ENCODE data around the gene CCDC18. TPM values are rescaled to one million over a fixed set of nuclear protein-coding genes. Genes with fewer than 3 reads are reported as not detected.

The CCDC18 gene
- total and polyA plus RNA-seq, 2 experiments from 2014 or later: 16.3 to 47.9 TPM

DNA sequence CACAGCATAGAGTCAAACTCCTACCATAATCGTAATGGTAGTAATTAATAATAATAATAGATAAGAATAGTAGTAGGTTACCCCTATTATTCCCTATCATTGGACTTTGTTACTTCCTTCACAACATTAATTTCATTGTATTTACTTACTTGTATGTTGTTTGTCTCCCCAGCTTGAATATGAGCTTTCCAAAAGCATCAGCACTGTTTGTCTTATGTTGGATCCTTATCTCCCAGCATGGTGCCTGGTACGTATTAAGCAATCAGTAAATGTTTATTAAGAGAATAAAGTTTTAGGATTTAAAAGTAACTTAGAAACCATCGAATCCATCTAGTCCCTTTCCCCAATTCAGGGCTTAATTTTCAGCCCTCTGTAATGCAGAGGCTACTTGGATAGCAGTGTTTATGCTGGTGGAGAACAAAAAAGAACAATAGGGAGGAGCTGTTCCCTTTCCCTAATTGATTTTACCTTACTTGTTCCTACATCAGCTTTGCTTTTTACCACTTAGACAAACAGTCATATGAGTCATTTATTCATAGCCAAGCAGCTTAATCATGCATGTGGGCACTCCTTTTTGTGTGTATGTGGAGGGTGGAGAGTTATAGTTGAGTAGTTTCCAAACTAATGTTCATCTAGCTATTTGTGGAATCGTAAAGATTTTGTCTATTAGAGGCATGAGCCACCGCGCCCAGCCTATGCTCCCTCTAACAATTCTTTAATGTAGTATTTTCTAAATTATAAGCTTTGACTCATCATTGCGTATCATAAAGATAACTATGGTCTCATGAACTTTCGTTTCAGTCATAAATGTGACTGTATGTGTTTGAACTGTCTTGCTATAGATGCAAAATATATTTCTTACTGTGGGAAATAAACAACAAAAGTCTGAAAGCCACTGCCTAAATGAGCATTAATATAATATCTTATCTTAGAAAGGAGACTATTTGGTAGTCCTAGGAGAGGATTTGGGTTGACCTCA lies 144.3 kb downstream of the CCDC18 start:
- Mint-ChIP-seq H3K4me1 (peaks cover 7% of the 10 kb centered on the region; the same call in 2 of the 3 replicates), H3K36me3 (ENCODE audit: low read depth) (peaks cover 4% of the 10 kb centered on the region; the same call in 2 of the 3 replicates), H3K4me3 (no peak overlapping the region), H3K27ac (no peak overlapping the region), H3K9me3 (peaks cover 10% of the 10 kb centered on the region; the same call in 2 of the 3 replicates), H3K27me3 (ENCODE audit: insufficient read depth, low read depth, poor library complexity) (no peaks in the 10 kb centered on the region)
- Histone ChIP-seq H3K4me2 (no peak overlapping the region), H3K27ac (ENCODE audit: low read depth) (no peak overlapping the region), H3F3A (replicated peaks; ENCODE audit: low read depth) (no peaks in the 10 kb centered on the region), H2AFZ (no peak overlapping the region), H4K20me1 (replicated peaks; ENCODE audit: insufficient read depth) (no peaks in the 10 kb centered on the region), H3K4me3 (no peak overlapping the region), H3K4me1 (ENCODE audit: insufficient read depth) (0 out of 2 replicates have a peak, but pooled peaks cover 2% of the 10 kb centered on the region), H3K27me3 (ENCODE audit: insufficient read depth) (no peaks in the 10 kb centered on the region), H3K36me3 (ENCODE audit: insufficient read depth) (no peaks in the 10 kb centered on the region), H3K9me2 (ENCODE audit: insufficient read depth) (no peaks in the 10 kb centered on the region; the same call in 1 of the 2 replicates), H3K79me2 (replicated peaks; ENCODE audit: insufficient read depth) (no peaks in the 10 kb centered on the region)
- DNase-seq (ENCODE audit: low spot score) (no peak), ATAC-seq (no peak)
- TF ChIP-seq STAT1 (IDR thresholded peaks at IDR 0.05; ENCODE audit: unreplicated experiment) (no peak), POLR2AphosphoS5 (IDR thresholded peaks at IDR 0.05; ENCODE audit: low read depth) (no peak), EZH2 (IDR thresholded peaks at IDR 0.05; ENCODE audit: low read depth, unreplicated experiment) (no peak), EZH2phosphoT487 (IDR thresholded peaks at IDR 0.05; ENCODE audit: unreplicated experiment) (no peak), ZNF331 (CRISPR knock-in tag; IDR thresholded peaks at IDR 0.05; ENCODE audit: low read depth) (no peak), JUNB (IDR thresholded peaks at IDR 0.05; ENCODE audit: unreplicated experiment) (no peak)
- TF ChIP-seq, protein P1, sequence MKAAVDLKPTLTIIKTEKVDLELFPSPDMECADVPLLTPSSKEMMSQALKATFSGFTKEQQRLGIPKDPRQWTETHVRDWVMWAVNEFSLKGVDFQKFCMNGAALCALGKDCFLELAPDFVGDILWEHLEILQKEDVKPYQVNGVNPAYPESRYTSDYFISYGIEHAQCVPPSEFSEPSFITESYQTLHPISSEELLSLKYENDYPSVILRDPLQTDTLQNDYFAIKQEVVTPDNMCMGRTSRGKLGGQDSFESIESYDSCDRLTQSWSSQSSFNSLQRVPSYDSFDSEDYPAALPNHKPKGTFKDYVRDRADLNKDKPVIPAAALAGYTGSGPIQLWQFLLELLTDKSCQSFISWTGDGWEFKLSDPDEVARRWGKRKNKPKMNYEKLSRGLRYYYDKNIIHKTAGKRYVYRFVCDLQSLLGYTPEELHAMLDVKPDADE (IDR thresholded peaks at IDR 0.05): no peak
- TF ChIP-seq, protein P2, sequence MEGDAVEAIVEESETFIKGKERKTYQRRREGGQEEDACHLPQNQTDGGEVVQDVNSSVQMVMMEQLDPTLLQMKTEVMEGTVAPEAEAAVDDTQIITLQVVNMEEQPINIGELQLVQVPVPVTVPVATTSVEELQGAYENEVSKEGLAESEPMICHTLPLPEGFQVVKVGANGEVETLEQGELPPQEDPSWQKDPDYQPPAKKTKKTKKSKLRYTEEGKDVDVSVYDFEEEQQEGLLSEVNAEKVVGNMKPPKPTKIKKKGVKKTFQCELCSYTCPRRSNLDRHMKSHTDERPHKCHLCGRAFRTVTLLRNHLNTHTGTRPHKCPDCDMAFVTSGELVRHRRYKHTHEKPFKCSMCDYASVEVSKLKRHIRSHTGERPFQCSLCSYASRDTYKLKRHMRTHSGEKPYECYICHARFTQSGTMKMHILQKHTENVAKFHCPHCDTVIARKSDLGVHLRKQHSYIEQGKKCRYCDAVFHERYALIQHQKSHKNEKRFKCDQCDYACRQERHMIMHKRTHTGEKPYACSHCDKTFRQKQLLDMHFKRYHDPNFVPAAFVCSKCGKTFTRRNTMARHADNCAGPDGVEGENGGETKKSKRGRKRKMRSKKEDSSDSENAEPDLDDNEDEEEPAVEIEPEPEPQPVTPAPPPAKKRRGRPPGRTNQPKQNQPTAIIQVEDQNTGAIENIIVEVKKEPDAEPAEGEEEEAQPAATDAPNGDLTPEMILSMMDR (conservative IDR thresholded peaks at IDR 0.05; ENCODE audit: low read depth in 2 of 2): no peak
- TF ChIP-seq, protein P3, sequence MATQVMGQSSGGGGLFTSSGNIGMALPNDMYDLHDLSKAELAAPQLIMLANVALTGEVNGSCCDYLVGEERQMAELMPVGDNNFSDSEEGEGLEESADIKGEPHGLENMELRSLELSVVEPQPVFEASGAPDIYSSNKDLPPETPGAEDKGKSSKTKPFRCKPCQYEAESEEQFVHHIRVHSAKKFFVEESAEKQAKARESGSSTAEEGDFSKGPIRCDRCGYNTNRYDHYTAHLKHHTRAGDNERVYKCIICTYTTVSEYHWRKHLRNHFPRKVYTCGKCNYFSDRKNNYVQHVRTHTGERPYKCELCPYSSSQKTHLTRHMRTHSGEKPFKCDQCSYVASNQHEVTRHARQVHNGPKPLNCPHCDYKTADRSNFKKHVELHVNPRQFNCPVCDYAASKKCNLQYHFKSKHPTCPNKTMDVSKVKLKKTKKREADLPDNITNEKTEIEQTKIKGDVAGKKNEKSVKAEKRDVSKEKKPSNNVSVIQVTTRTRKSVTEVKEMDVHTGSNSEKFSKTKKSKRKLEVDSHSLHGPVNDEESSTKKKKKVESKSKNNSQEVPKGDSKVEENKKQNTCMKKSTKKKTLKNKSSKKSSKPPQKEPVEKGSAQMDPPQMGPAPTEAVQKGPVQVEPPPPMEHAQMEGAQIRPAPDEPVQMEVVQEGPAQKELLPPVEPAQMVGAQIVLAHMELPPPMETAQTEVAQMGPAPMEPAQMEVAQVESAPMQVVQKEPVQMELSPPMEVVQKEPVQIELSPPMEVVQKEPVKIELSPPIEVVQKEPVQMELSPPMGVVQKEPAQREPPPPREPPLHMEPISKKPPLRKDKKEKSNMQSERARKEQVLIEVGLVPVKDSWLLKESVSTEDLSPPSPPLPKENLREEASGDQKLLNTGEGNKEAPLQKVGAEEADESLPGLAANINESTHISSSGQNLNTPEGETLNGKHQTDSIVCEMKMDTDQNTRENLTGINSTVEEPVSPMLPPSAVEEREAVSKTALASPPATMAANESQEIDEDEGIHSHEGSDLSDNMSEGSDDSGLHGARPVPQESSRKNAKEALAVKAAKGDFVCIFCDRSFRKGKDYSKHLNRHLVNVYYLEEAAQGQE (IDR thresholded peaks at IDR 0.05; ENCODE audit: unreplicated experiment): no peak
- TF ChIP-seq, protein P4, sequence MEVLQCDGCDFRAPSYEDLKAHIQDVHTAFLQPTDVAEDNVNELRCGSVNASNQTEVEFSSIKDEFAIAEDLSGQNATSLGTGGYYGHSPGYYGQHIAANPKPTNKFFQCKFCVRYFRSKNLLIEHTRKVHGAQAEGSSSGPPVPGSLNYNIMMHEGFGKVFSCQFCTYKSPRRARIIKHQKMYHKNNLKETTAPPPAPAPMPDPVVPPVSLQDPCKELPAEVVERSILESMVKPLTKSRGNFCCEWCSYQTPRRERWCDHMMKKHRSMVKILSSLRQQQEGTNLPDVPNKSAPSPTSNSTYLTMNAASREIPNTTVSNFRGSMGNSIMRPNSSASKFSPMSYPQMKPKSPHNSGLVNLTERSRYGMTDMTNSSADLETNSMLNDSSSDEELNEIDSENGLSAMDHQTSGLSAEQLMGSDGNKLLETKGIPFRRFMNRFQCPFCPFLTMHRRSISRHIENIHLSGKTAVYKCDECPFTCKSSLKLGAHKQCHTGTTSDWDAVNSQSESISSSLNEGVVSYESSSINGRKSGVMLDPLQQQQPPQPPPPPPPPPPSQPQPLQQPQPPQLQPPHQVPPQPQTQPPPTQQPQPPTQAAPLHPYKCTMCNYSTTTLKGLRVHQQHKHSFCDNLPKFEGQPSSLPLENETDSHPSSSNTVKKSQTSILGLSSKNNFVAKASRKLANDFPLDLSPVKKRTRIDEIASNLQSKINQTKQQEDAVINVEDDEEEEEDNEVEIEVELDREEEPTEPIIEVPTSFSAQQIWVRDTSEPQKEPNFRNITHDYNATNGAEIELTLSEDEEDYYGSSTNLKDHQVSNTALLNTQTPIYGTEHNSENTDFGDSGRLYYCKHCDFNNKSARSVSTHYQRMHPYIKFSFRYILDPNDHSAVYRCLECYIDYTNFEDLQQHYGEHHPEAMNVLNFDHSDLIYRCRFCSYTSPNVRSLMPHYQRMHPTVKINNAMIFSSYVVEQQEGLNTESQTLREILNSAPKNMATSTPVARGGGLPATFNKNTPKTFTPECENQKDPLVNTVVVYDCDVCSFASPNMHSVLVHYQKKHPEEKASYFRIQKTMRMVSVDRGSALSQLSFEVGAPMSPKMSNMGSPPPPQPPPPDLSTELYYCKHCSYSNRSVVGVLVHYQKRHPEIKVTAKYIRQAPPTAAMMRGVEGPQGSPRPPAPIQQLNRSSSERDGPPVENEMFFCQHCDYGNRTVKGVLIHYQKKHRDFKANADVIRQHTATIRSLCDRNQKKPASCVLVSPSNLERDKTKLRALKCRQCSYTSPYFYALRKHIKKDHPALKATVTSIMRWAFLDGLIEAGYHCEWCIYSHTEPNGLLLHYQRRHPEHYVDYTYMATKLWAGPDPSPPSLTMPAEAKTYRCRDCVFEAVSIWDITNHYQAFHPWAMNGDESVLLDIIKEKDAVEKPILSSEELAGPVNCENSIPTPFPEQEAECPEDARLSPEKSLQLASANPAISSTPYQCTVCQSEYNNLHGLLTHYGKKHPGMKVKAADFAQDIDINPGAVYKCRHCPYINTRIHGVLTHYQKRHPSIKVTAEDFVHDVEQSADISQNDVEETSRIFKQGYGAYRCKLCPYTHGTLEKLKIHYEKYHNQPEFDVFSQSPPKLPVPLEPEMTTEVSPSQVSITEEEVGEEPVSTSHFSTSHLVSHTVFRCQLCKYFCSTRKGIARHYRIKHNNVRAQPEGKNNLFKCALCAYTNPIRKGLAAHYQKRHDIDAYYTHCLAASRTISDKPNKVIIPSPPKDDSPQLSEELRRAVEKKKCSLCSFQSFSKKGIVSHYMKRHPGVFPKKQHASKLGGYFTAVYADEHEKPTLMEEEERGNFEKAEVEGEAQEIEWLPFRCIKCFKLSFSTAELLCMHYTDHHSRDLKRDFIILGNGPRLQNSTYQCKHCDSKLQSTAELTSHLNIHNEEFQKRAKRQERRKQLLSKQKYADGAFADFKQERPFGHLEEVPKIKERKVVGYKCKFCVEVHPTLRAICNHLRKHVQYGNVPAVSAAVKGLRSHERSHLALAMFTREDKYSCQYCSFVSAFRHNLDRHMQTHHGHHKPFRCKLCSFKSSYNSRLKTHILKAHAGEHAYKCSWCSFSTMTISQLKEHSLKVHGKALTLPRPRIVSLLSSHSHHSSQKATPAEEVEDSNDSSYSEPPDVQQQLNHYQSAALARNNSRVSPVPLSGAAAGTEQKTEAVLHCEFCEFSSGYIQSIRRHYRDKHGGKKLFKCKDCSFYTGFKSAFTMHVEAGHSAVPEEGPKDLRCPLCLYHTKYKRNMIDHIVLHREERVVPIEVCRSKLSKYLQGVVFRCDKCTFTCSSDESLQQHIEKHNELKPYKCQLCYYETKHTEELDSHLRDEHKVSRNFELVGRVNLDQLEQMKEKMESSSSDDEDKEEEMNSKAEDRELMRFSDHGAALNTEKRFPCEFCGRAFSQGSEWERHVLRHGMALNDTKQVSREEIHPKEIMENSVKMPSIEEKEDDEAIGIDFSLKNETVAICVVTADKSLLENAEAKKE (CRISPR knock-in tag; IDR thresholded peaks at IDR 0.05): no peak
